Measurements from ENCODE around the gene CBY3. TPM values are rescaled to one million over a fixed set of nuclear protein-coding genes. Genes with fewer than 3 reads are reported as not detected.
A peak's percentile ranks its signal among the peaks of the same experiment; 100 is the strongest.

The CBY3 gene
- total and polyA plus RNA-seq, 2 of the 13 experiments (the other 11 are each of a cell fraction or from before 2014, with no cell fraction given) = not detected

GRCh38 chr5:179697993-179698934 lies 17.4 kb upstream of the CBY3 start (continued):
- TF ChIP-seq ZBTB49 (CRISPR knock-in tag; IDR thresholded peaks at IDR 0.05; ENCODE audit: borderline replicate concordance) = no peak
- no peak; the same call in 1 of the 2 replicates for TF ChIP-seq ATF2 (CRISPR knock-in tag; IDR thresholded peaks at IDR 0.05)
- no peak for TF ChIP-seq ZBTB3 (CRISPR knock-in tag; IDR thresholded peaks at IDR 0.05; ENCODE audit: borderline replicate concordance, low read depth)
- TF ChIP-seq ZBTB40 (IDR thresholded peaks at IDR 0.05) = no peak
- peak; percentile 58; the same call in 1 of the 2 replicates for TF ChIP-seq ZBTB40 (CRISPR knock-in tag; IDR thresholded peaks at IDR 0.05)
- no peak for TF ChIP-seq DZIP1 (CRISPR knock-in tag; IDR thresholded peaks at IDR 0.05)
- TF ChIP-seq IRF2 (CRISPR knock-in tag; IDR thresholded peaks at IDR 0.05) = peak; percentile 63
- no peak for TF ChIP-seq ADNP (CRISPR knock-in tag; IDR thresholded peaks at IDR 0.05)
- no peak for TF ChIP-seq ZNF10 (CRISPR knock-in tag; IDR thresholded peaks at IDR 0.05; ENCODE audit: borderline replicate concordance, low read depth)
- peak; percentile 88 for TF ChIP-seq POLR2G (IDR thresholded peaks at IDR 0.05; ENCODE audit: low read depth, low read length)
- 0 out of 2 replicates have a peak, but pooled peaks have one; percentile 24 for TF ChIP-seq FOXJ3 (CRISPR knock-in tag; IDR thresholded peaks at IDR 0.05; ENCODE audit: borderline replicate concordance)

Measured in HepG2 (cell line).